ENCODE results near the gene NPM1.

NPM1 gene

GRCh38 chr5:171387970-171388815 lies 544 bp downstream of the NPM1 start (continued):
- TF ChIP-seq, protein P1, sequence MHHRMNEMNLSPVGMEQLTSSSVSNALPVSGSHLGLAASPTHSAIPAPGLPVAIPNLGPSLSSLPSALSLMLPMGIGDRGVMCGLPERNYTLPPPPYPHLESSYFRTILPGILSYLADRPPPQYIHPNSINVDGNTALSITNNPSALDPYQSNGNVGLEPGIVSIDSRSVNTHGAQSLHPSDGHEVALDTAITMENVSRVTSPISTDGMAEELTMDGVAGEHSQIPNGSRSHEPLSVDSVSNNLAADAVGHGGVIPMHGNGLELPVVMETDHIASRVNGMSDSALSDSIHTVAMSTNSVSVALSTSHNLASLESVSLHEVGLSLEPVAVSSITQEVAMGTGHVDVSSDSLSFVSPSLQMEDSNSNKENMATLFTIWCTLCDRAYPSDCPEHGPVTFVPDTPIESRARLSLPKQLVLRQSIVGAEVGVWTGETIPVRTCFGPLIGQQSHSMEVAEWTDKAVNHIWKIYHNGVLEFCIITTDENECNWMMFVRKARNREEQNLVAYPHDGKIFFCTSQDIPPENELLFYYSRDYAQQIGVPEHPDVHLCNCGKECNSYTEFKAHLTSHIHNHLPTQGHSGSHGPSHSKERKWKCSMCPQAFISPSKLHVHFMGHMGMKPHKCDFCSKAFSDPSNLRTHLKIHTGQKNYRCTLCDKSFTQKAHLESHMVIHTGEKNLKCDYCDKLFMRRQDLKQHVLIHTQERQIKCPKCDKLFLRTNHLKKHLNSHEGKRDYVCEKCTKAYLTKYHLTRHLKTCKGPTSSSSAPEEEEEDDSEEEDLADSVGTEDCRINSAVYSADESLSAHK (tag by site-specific recombination; IDR thresholded peaks at IDR 0.05) = no peak
- TF ChIP-seq, protein P2, sequence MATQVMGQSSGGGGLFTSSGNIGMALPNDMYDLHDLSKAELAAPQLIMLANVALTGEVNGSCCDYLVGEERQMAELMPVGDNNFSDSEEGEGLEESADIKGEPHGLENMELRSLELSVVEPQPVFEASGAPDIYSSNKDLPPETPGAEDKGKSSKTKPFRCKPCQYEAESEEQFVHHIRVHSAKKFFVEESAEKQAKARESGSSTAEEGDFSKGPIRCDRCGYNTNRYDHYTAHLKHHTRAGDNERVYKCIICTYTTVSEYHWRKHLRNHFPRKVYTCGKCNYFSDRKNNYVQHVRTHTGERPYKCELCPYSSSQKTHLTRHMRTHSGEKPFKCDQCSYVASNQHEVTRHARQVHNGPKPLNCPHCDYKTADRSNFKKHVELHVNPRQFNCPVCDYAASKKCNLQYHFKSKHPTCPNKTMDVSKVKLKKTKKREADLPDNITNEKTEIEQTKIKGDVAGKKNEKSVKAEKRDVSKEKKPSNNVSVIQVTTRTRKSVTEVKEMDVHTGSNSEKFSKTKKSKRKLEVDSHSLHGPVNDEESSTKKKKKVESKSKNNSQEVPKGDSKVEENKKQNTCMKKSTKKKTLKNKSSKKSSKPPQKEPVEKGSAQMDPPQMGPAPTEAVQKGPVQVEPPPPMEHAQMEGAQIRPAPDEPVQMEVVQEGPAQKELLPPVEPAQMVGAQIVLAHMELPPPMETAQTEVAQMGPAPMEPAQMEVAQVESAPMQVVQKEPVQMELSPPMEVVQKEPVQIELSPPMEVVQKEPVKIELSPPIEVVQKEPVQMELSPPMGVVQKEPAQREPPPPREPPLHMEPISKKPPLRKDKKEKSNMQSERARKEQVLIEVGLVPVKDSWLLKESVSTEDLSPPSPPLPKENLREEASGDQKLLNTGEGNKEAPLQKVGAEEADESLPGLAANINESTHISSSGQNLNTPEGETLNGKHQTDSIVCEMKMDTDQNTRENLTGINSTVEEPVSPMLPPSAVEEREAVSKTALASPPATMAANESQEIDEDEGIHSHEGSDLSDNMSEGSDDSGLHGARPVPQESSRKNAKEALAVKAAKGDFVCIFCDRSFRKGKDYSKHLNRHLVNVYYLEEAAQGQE (tag by site-specific recombination; IDR thresholded peaks at IDR 0.05) = no peak
- TF ChIP-seq ZNF837 (tag by site-specific recombination; IDR thresholded peaks at IDR 0.05) (0 out of 2 replicates have a peak, but pooled peaks have one; percentile 13), ZNF335 (tag by site-specific recombination; conservative IDR thresholded peaks at IDR 0.05) (no peak; the same call in 1 of the 2 replicates), ZBTB1 (tag by site-specific recombination; IDR thresholded peaks at IDR 0.05) (peak; percentile 61; the same call in 1 of the 2 replicates), ZNF24 (tag by site-specific recombination; IDR thresholded peaks at IDR 0.05) (0 out of 2 replicates have a peak, but pooled peaks have one; percentile 27), PRDM6 (tag by site-specific recombination; IDR thresholded peaks at IDR 0.05) (no peak), ZNF610 (tag by site-specific recombination; IDR thresholded peaks at IDR 0.05; ENCODE audit: borderline replicate concordance) (no peak; the same call in 1 of the 2 replicates), ZNF132 (tag by site-specific recombination; IDR thresholded peaks at IDR 0.05; ENCODE audit: borderline replicate concordance) (no peak), ZNF26 (tag by site-specific recombination; IDR thresholded peaks at IDR 0.05) (no peak), ZNF341 (tag by site-specific recombination; IDR thresholded peaks at IDR 0.05; ENCODE audit: low read depth) (peak; percentile 54), ZNF677 (tag by site-specific recombination; IDR thresholded peaks at IDR 0.05) (no peak), ZFP37 (tag by site-specific recombination; IDR thresholded peaks at IDR 0.05) (peak; percentile 78; the same call in 1 of the 2 replicates), ZNF146 (tag by site-specific recombination; IDR thresholded peaks at IDR 0.05) (no peak), ZBTB20 (tag by site-specific recombination; IDR thresholded peaks at IDR 0.05) (no peak), ATF2 (tag by site-specific recombination; IDR thresholded peaks at IDR 0.05; ENCODE audit: low read depth) (no peak), ZNF324 (tag by site-specific recombination; IDR thresholded peaks at IDR 0.05) (no peak), ZNF558 (tag by site-specific recombination; IDR thresholded peaks at IDR 0.05) (no peak), GFI1B (tag by site-specific recombination; IDR thresholded peaks at IDR 0.05) (no peak)
- TF ChIP-seq, protein P3, sequence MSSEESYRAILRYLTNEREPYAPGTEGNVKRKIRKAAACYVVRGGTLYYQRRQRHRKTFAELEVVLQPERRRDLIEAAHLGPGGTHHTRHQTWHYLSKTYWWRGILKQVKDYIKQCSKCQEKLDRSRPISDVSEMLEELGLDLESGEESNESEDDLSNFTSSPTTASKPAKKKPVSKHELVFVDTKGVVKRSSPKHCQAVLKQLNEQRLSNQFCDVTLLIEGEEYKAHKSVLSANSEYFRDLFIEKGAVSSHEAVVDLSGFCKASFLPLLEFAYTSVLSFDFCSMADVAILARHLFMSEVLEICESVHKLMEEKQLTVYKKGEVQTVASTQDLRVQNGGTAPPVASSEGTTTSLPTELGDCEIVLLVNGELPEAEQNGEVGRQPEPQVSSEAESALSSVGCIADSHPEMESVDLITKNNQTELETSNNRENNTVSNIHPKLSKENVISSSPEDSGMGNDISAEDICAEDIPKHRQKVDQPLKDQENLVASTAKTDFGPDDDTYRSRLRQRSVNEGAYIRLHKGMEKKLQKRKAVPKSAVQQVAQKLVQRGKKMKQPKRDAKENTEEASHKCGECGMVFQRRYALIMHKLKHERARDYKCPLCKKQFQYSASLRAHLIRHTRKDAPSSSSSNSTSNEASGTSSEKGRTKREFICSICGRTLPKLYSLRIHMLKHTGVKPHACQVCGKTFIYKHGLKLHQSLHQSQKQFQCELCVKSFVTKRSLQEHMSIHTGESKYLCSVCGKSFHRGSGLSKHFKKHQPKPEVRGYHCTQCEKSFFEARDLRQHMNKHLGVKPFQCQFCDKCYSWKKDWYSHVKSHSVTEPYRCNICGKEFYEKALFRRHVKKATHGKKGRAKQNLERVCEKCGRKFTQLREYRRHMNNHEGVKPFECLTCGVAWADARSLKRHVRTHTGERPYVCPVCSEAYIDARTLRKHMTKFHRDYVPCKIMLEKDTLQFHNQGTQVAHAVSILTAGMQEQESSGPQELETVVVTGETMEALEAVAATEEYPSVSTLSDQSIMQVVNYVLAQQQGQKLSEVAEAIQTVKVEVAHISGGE (tag by site-specific recombination; conservative IDR thresholded peaks at IDR 0.05; ENCODE audit: low read depth) = no peak; the same call in 1 of the 2 replicates
- TF ChIP-seq, protein P4, sequence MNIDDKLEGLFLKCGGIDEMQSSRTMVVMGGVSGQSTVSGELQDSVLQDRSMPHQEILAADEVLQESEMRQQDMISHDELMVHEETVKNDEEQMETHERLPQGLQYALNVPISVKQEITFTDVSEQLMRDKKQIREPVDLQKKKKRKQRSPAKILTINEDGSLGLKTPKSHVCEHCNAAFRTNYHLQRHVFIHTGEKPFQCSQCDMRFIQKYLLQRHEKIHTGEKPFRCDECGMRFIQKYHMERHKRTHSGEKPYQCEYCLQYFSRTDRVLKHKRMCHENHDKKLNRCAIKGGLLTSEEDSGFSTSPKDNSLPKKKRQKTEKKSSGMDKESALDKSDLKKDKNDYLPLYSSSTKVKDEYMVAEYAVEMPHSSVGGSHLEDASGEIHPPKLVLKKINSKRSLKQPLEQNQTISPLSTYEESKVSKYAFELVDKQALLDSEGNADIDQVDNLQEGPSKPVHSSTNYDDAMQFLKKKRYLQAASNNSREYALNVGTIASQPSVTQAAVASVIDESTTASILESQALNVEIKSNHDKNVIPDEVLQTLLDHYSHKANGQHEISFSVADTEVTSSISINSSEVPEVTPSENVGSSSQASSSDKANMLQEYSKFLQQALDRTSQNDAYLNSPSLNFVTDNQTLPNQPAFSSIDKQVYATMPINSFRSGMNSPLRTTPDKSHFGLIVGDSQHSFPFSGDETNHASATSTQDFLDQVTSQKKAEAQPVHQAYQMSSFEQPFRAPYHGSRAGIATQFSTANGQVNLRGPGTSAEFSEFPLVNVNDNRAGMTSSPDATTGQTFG (tag by site-specific recombination; IDR thresholded peaks at IDR 0.05; ENCODE audit: borderline replicate concordance) = 0 out of 2 replicates have a peak, but pooled peaks have one; percentile 65
